Heart right ventricle (tissue), 16 donors: ENCODE measurements around the gene NAV1. TPM values are rescaled to one million over a fixed set of nuclear protein-coding genes. Genes with fewer than 3 reads are reported as not detected.

Source experiments
- ATAC-seq, 8 donors: fragments of 200-7000 bp; cut with Tn5 transposase; one replicate each; pipeline ENCODE4 v1.9.1; 2020; ENCODE audit warnings: mild to moderate bottlenecking in 8 of 8, moderate library complexity in 8 of 8, moderate number of reproducible peaks in 1 of 8
- DNase-seq, 2 donors: peaks; one replicate each; pipeline ENCODE4 v3.0.0-alpha.2; 2020
- H3K27ac ChIP-seq, 10 donors: fragments of 200-600 bp; sonication (generic) in 2 of 10; one replicate each; pipeline versions ENCODE4 v1.5.0 to v1.8.0; 2020 to 2022; ENCODE audit warnings: mild to moderate bottlenecking in 3 of 10
- H3K27me3 ChIP-seq, 7 donors: fragments of 200-600 bp; one replicate each; pipeline ENCODE4 v1.8.0; 2021 to 2022; ENCODE audit warnings: mild to moderate bottlenecking in 2 of 7
- H3K36me3 ChIP-seq, 9 donors: fragments of 200-600 bp; sonication (generic) in 1 of 9; one replicate each; pipeline versions ENCODE4 v1.5.0 to v1.8.0; 2020 to 2022; ENCODE audit warnings: mild to moderate bottlenecking in 2 of 9
- H3K4me1 ChIP-seq, 9 donors: fragments of 200-600 bp; sonication (generic) in 1 of 9; one replicate each; pipeline versions ENCODE4 v1.5.0 to v1.8.0; 2020 to 2022; ENCODE audit warnings: mild to moderate bottlenecking in 4 of 9
- H3K4me3 ChIP-seq, 10 donors: fragments of 200-600 bp; sonication (generic) in 2 of 10; one replicate each; pipeline versions ENCODE4 v1.5.0 to v1.8.0; 2020 to 2022; ENCODE audit warnings: mild to moderate bottlenecking in 7 of 10, moderate library complexity in 2 of 10
- H3K9me3 ChIP-seq, 11 donors: fragments of 200-600 bp in 10 of 11; sonication (generic) in 2 of 11; one replicate each; pipeline versions ENCODE4 v1.5.0 to v1.8.0; 2013 to 2022; ENCODE audit warnings: mild to moderate bottlenecking in 2 of 11, control low read depth in 1 of 11, moderate library complexity in 1 of 11
- CTCF ChIP-seq, 9 donors: fragments of 200-600 bp; sonication (generic) in 2 of 9; IDR thresholded peaks; one replicate each; pipeline versions ENCODE4 v1.5.0 to v1.8.0; 2021 to 2022; ENCODE audit warnings: antibody characterized with exemption in 9 of 9, mild to moderate bottlenecking in 5 of 9, moderate library complexity in 1 of 9
- WGBS, 2 donors: extraction: QIAGEN DNeasy Blood & Tissue Kit; methylation state at CpG; one replicate each; pipeline ENCODE4 v1.1.7; 2013; ENCODE audit warnings: inconsistent platforms in 1 of 2; 5-methylcytosine and 5-hydroxymethylcytosine counted together
- intact Hi-C, 10 donors: fragments of 100-400 bp; cut with DNase I; formaldehyde crosslinking; loops; one replicate each; pipeline versions ENCODE4 v1.11.1 to v1.14.2; 2022
- polyA plus RNA-seq, 2 donors: library from polyadenylated mRNA; stranded (reverse); fragments of 200-250 nt; gene quantifications; one replicate each; pipeline ENCODE4 v1.2.3, GENCODE V29; 2013
- total RNA-seq, 10 donors: library from RNA; stranded (reverse); fragmentation: NEBNext Ultra II Directional in 3 of 10; extraction: Animal tissue kit (Norgen Biotek cat#: 25700) in 3 of 10; gene quantifications; one replicate each; pipeline versions ENCODE4 v1.2.1 to v1.2.4, GENCODE V29; 2021 to 2023
- donor health status: Arrhythmogenic right ventricular cardiomyopathy.
- donor health status: ischemic (EF 13 %, LVEDD 7.1; RV severe dilation, severe dysfunction).
- donor health status: healthy with polysubstance abuse.
- donor health status: DM: no; HTN: yes; CAD: no.
- donor health status: DM: no; HTN: no; CAD: no.
- donor health status: ischemic (EF 25% LVEDD 6.9; RV normal size, moderate dysfunction).
- donor health status: ischemic (EF 25% LVEDD 5.7; RV mildly dilated, moderate dysfunction).
- donor health status: healthy.
- donor health status: DM: yes; HTN: yes; CAD: no.
- donor health status: Ischemic cardiomyopathy.
- donor health status: ischemic (EF 35%, LVEDD 5.7; RV mildly dilated, moderate dysfunction).
- donor health status: nonischemic (EF 11% LVEDD 7.7; RV severe dilation, severe dysfunction).
- donor health status: DM: yes; HTN: yes; CAD: no.
- donor health status: PGD.
- donor health status: ischemic (EF 29% LVEDD 5.4; RV normal size, mild dysfunction).
- donor health status: nonischemic (EF 23%, LVEDD 6.1; RV moderate dilation, normal function).

The NAV1 gene
- total and polyA plus RNA-seq, 12 donors: 13.7 to 111 (median 81.8) TPM

- Histone ChIP-seq H3K4me1 (peaks cover 13 to 86% (median 61%) of the 10 kb centered on the region in 9 donors), H3K36me3 (no peaks in the 10 kb centered on the region), H3K27me3 (peaks cover 0 to 5% (median 0%) of the 10 kb centered on the region in 7 donors), H3K4me3 (no peak overlapping the region), H3K27ac (peak overlapping the region in 7 of 10 donors; percentile 1 to 93 (median 42)), H3K9me3 (no peaks in the 10 kb centered on the region)
- ATAC-seq (peak in 1 of 8 donors; percentile 32), DNase-seq (no peak)
- TF ChIP-seq CTCF (IDR thresholded peaks at IDR 0.05): no peak
- WGBS, 2 donors: 77 to 79% methylated on average over 4 of the region's 4 CpGs
- intact Hi-C loops: loop anchor here in 3 of 10 donors (10.0 kb wide), 2 partner anchors 338 to 438 kb away; no protein-coding TSS in a partner anchor
These were observed 2.4 kb upstream of the NAV1 start for GRCh38 chr1:201536558-201536957.

- no peak for TF ChIP-seq CTCF (IDR thresholded peaks at IDR 0.05)
- intact Hi-C loops: loop anchor here in 3 of 10 donors (10.0 kb wide), 2 partner anchors 338 to 438 kb away; no protein-coding TSS in a partner anchor
- DNase-seq (no peak), ATAC-seq (no peak)
- Histone ChIP-seq H3K27ac (peak overlapping the region in 4 of 10 donors; percentile 13 to 93 (median 68)), H3K4me3 (no peak overlapping the region), H3K4me1 (peaks cover 9 to 86% (median 61%) of the 10 kb centered on the region in 9 donors), H3K9me3 (no peaks in the 10 kb centered on the region), H3K27me3 (peaks cover 0 to 5% (median 0%) of the 10 kb centered on the region in 7 donors), H3K36me3 (no peaks in the 10 kb centered on the region)
- 80 to 84% methylated on average over 2 of the region's 2 CpGs for WGBS, 2 donors
These were observed 1.9 kb upstream of the NAV1 start for GRCh38 chr1:201537028-201537427.

GRCh38 chr1:201537467-201537866 is 1.5 kb upstream of the NAV1 start:
- no peaks in the 10 kb centered on the region for H3K36me3 ChIP-seq
- H3K27ac ChIP-seq: peak overlapping the region in 5 of 10 donors; percentile 85 to 93 (median 89)
- 95 to 97% methylated on average over 4 of the region's 4 CpGs for WGBS, 2 donors
- intact Hi-C loops: loop anchor here in 3 of 10 donors (10.0 kb wide), 2 partner anchors 337 to 437 kb away; no protein-coding TSS in a partner anchor
- no peak for TF ChIP-seq CTCF (IDR thresholded peaks at IDR 0.05)
- H3K9me3 ChIP-seq: no peaks in the 10 kb centered on the region
- no peak overlapping the region for H3K4me3 ChIP-seq
- H3K4me1 ChIP-seq: peaks cover 6 to 86% (median 61%) of the 10 kb centered on the region in 9 donors
- H3K27me3 ChIP-seq: peaks cover 0 to 5% (median 0%) of the 10 kb centered on the region in 7 donors
- ATAC-seq: no peak
- DNase-seq: no peak

- intact Hi-C loops: loop anchor here in 3 of 10 donors (10.0 kb wide), 2 partner anchors 337 to 437 kb away; no protein-coding TSS in a partner anchor
- no peak for DNase-seq
- Histone ChIP-seq H3K4me3 (peak overlapping the region in 9 of 10 donors; percentile 61 to 86 (median 72)), H3K4me1 (peaks cover 9 to 87% (median 64%) of the 10 kb centered on the region in 9 donors), H3K9me3 (no peaks in the 10 kb centered on the region), H3K27me3 (peaks cover 0 to 5% (median 0%) of the 10 kb centered on the region in 7 donors), H3K27ac (peak overlapping the region in 9 of 10 donors; percentile 84 to 94 (median 89)), H3K36me3 (no peaks in the 10 kb centered on the region)
- WGBS, 2 donors: 36 to 38% methylated on average over 6 of the region's 6 CpGs
- no peak for TF ChIP-seq CTCF (IDR thresholded peaks at IDR 0.05)
- peak in 6 of 8 donors; percentile 2 to 32 (median 14) for ATAC-seq
These were observed 876 bp upstream of the NAV1 start for GRCh38 chr1:201537891-201538611.
